ENCODE results near the gene GZMM. TPM values are rescaled to one million over a fixed set of nuclear protein-coding genes. Genes with fewer than 3 reads are reported as not detected.

GZMM gene
- total RNA-seq, result 10 to 100 TPM; 66.2 to 91.0 (median 78.6) TPM
- 150 TPM for total RNA-seq (2013)
- total RNA-seq, result 13.9 to 60.3 (median 35.4) reads per million in 29 experiments

DNA sequence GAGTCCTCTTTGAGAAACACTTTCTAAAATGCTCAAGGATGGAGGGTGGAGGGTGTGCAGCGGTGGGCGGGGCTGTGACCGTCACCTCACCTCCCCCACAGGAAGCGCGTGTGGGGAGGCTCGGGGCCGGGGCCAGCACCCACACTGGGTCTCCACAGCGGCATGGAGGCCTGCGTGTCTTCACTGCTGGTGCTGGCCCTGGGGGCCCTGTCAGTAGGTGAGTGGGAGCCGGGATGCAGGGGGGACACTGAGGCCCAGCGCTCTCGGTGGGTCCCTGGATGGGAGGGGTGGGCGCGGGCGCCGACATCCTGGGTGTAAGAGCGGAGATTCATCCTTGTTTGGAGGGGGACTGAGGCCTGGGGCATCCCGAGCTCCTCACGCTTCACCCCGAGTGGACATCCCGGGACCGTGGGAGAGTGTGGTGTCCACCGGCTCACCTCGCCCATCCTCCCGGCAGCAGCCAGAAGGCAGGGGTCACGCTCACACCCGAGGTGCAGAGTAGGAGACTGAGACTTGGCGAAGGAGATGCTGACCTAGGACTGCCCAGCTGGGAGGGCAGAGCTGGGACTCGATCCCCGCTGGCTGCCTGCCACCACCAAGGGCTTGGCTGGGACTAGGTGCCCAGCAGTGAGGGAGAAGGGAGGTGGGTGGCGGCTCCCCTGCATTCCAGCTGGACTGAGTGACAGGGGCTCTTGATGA is at the start of gene GZMM:
TSS of gene GZMM (plus strand) at position 144 of the 699 bp plus-strand sequence. CDS start at position 163, 19 bp downstream.
- Histone ChIP-seq H3K4me1 (ENCODE audit: control insufficient read depth in 1 of 2, extremely low read depth in 1 of 2, insufficient read depth in 2 of 2, low read length in 2 of 2) (peaks cover 9 to 57% of the 10 kb centered on the region in 2 experiments), H3K27me3 (replicated peaks in 1 of 2; ENCODE audit: control insufficient read depth in 2 of 2, extremely low read depth in 1 of 2, insufficient read depth in 2 of 2, low read length in 1 of 2) (no peaks in the 10 kb centered on the region), H3K27ac (ENCODE audit: low read length) (peak within 1 kb of the TSS; percentile 83), H3K9me3 (no peaks in the 10 kb centered on the region), H3K4me3 (ENCODE audit: control insufficient read depth in 1 of 2, extremely low read depth in 1 of 2, low read length in 1 of 2) (peak within 1 kb of the TSS; percentile 79 to 92), H3K36me3 (ENCODE audit: control insufficient read depth in 2 of 2, extremely low read depth in 1 of 2, insufficient read depth in 1 of 2, low read length in 1 of 2) (peaks cover 10 to 37% of the 10 kb centered on the region in 2 donors)
- ChIA-PET POLR2A (interaction anchor here in 1 of 2 donors (0.7 kb wide), 1 partner anchor 13 kb away, joined by 6 read pairs; the partner anchor contains the start of gene CDC34), CTCF (no interaction called here)
- Mint-ChIP-seq H3K9me3 (no peaks in the 10 kb centered on the region), H3K4me1 (peaks cover 21 to 30% (median 22%) of the 10 kb centered on the region in 3 donors), H3K27ac (peak within 1 kb of the TSS; percentile 89), H3K36me3 (peaks cover 7% of the 10 kb centered on the region), H3K27me3 (no peaks in the 10 kb centered on the region), H3K4me3 (peak within 1 kb of the TSS; percentile 83 to 88 (median 87))
- peak; percentile 54 to 91 (median 83) for DNase-seq
- 8% methylated on average over 14 of the region's 31 CpGs for WGBS (ENCODE audit: insufficient coverage)
- peak; percentile 95 to 98 (median 96) for ATAC-seq (replicated peaks in 1 of 4)

DNA sequence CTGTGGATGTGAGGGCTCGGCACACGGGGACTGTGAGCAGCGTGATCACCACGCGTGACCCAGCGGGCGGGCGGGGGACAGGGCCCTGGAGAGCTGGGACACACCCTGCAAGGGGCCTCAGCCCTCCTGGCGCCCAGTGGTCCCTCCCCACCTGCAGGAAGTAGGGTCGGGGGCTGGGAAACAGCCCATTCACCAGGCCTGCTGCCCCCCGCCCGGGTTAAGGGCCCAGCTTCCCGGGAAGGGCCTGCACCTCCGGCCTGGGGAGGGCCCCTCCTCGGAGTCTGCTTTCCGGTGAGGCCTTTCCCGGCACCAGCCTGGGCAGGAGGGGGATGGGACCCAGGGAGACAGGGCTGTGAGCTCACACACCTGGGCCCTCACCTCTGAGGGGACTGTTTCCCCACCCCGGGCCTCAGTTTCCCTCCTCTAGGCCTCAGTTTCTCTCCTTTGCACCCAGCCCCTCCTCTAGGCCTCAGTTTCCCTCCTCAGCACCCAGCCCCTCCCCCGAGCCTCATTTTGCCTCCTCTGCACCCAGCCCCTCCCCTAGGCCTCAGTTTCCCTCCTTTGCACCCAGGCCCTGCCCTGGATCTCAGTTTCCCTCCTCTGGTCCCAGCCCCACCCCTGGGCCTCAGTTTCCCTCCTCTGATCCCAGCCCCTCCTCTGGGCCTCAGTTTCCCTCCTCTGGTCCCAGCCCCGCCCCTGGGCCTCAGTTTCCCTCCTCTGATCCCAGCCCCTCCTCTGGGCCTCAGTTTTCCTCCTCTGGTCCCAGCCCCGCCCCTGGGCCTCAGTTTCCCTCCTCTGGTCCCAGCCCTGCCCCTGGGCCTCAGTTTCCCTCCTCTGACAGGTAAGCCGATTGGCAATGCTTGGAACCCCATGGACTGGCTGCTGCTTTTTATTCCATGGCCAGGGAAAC is 49.4 kb upstream of the GZMM start:
- Histone ChIP-seq H3K27ac (ENCODE audit: low read length) (no peak overlapping the region), H3K4me3 (ENCODE audit: control insufficient read depth in 1 of 2, extremely low read depth in 1 of 2, low read length in 1 of 2) (no peak overlapping the region), H3K27me3 (replicated peaks in 1 of 2; ENCODE audit: control insufficient read depth in 2 of 2, extremely low read depth in 1 of 2, insufficient read depth in 2 of 2, low read length in 1 of 2) (peaks cover 2 to 40% of the 10 kb centered on the region in 2 experiments), H3K4me1 (ENCODE audit: control insufficient read depth in 1 of 2, extremely low read depth in 1 of 2, insufficient read depth in 2 of 2, low read length in 2 of 2) (peaks cover 0 to 30% of the 10 kb centered on the region in 2 experiments), H3K9me3 (no peaks in the 10 kb centered on the region), H3K36me3 (ENCODE audit: control insufficient read depth in 2 of 2, extremely low read depth in 1 of 2, insufficient read depth in 1 of 2, low read length in 1 of 2) (no peaks in the 10 kb centered on the region)
- ChIA-PET POLR2A (no interaction called here), CTCF (no interaction called here)
- no peak overlapping the region for H3K27ac Mint-ChIP-seq
- peaks cover 9 to 13% of the 10 kb centered on the region in 2 donors for H3K27me3 Mint-ChIP-seq
- H3K9me3 Mint-ChIP-seq, result no peaks in the 10 kb centered on the region
- DNase-seq (no peak), ATAC-seq (replicated peaks in 1 of 4) (no peak)
- peaks cover 3% of the 10 kb centered on the region for H3K36me3 Mint-ChIP-seq
- H3K4me3 Mint-ChIP-seq, result no peak overlapping the region
- peaks cover 9 to 24% (median 20%) of the 10 kb centered on the region in 3 donors for H3K4me1 Mint-ChIP-seq
- WGBS (ENCODE audit: insufficient coverage), result 31% methylated on average over 20 of the region's 22 CpGs

DNA sequence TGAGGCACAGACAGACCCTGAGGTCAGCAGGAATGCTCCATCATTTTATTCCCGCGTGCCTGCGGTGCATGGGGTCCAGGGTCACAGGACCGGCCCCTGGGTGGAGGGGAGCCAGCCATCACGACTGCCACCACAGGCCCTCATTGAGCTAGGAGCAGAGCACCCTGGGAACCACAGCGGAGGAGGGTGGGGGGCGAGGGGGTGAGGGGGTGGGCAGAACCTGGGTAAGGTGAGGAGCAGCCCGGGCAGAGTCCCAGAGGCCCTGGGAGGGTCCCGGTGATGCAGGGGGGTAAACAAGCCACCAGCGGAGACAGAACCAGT is 48.8 kb upstream of the GZMM start:
- peaks cover 0 to 25% of the 10 kb centered on the region in 2 experiments for H3K4me1 ChIP-seq (ENCODE audit: control insufficient read depth in 1 of 2, extremely low read depth in 1 of 2, insufficient read depth in 2 of 2, low read length in 2 of 2)

GRCh38 chr19:495402-496111 is 48.3 kb upstream of the GZMM start:
- Histone ChIP-seq H3K4me1 (ENCODE audit: control insufficient read depth in 1 of 2, extremely low read depth in 1 of 2, insufficient read depth in 2 of 2, low read length in 2 of 2) (peaks cover 0 to 25% of the 10 kb centered on the region in 2 experiments), H3K4me3 (ENCODE audit: control insufficient read depth in 1 of 2, extremely low read depth in 1 of 2, low read length in 1 of 2) (no peak overlapping the region), H3K27ac (ENCODE audit: low read length) (no peak overlapping the region), H3K27me3 (replicated peaks in 1 of 2; ENCODE audit: control insufficient read depth in 2 of 2, extremely low read depth in 1 of 2, insufficient read depth in 2 of 2, low read length in 1 of 2) (peaks cover 4 to 46% of the 10 kb centered on the region in 2 experiments), H3K36me3 (ENCODE audit: control insufficient read depth in 2 of 2, extremely low read depth in 1 of 2, insufficient read depth in 1 of 2, low read length in 1 of 2) (no peaks in the 10 kb centered on the region), H3K9me3 (no peaks in the 10 kb centered on the region)
- 31% methylated on average over 25 of the region's 32 CpGs for WGBS (ENCODE audit: insufficient coverage)
- DNase-seq, result peak in 18 of 35 experiments; percentile 16 to 63 (median 42)
- ChIA-PET POLR2A (no interaction called here), CTCF (interaction anchor here in 1 of 2 donors (1.0 to 1.3 kb wide), 3 partner anchors 9 to 15 kb away, joined by 3 read pairs; no protein-coding TSS in a partner anchor)
- no peaks in the 10 kb centered on the region for H3K9me3 Mint-ChIP-seq
- H3K4me1 Mint-ChIP-seq, result peaks cover 6 to 17% (median 15%) of the 10 kb centered on the region in 3 donors
- peak in 2 of 4 experiments; percentile 53 to 56 for ATAC-seq (replicated peaks in 1 of 4)
- H3K4me3 Mint-ChIP-seq, result peak overlapping the region in 1 of 3 donors; percentile 13
- no peak overlapping the region for H3K27ac Mint-ChIP-seq
- H3K36me3 Mint-ChIP-seq, result peaks cover 3% of the 10 kb centered on the region
- peaks cover 11 to 16% of the 10 kb centered on the region in 2 donors for H3K27me3 Mint-ChIP-seq

More for the DNA sequence above, 48.8 kb upstream of the GZMM start:
- no peaks in the 10 kb centered on the region for H3K36me3 ChIP-seq (ENCODE audit: control insufficient read depth in 2 of 2, extremely low read depth in 1 of 2, insufficient read depth in 1 of 2, low read length in 1 of 2)
- peaks cover 4 to 45% of the 10 kb centered on the region in 2 experiments for H3K27me3 ChIP-seq (replicated peaks in 1 of 2; ENCODE audit: control insufficient read depth in 2 of 2, extremely low read depth in 1 of 2, insufficient read depth in 2 of 2, low read length in 1 of 2)
- ChIA-PET POLR2A (no interaction called here), CTCF (interaction anchor here in 1 of 2 donors (1.0 to 1.3 kb wide), 3 partner anchors 9 to 15 kb away, joined by 3 read pairs; no protein-coding TSS in a partner anchor)
- no peak overlapping the region for H3K27ac ChIP-seq (ENCODE audit: low read length)
- DNase-seq (no peak), ATAC-seq (replicated peaks in 1 of 4) (no peak)
- Mint-ChIP-seq H3K4me3 (no peak overlapping the region), H3K4me1 (peaks cover 8 to 18% (median 16%) of the 10 kb centered on the region in 3 donors), H3K36me3 (peaks cover 3% of the 10 kb centered on the region), H3K9me3 (no peaks in the 10 kb centered on the region), H3K27ac (no peak overlapping the region), H3K27me3 (peaks cover 11 to 16% of the 10 kb centered on the region in 2 donors)
- H3K9me3 ChIP-seq, result no peaks in the 10 kb centered on the region
- H3K4me3 ChIP-seq (ENCODE audit: control insufficient read depth in 1 of 2, extremely low read depth in 1 of 2, low read length in 1 of 2), result no peak overlapping the region
- WGBS (ENCODE audit: insufficient coverage), result 63% methylated on average over 2 of the region's 10 CpGs

GRCh38 chr19:496112-496665 is 47.7 kb upstream of the GZMM start, which contains the start of gene MADCAM1:
TSS of gene MADCAM1 (plus strand) at chr19:496486. CDS start at chr19:496500, 14 bp downstream.
- CTCF ChIA-PET, result interaction anchor here in 1 of 2 donors (1.0 to 1.3 kb wide), 2 partner anchors 8 to 11 kb away, joined by 3 read pairs; no protein-coding TSS in a partner anchor
- H3K36me3 Mint-ChIP-seq, result peaks cover 3% of the 10 kb centered on the region

More at GRCh38 chr19:496112-496665, 47.7 kb upstream of the GZMM start, which contains the start of gene MADCAM1:
- Mint-ChIP-seq H3K4me1 (peaks cover 6 to 17% (median 15%) of the 10 kb centered on the region in 3 donors), H3K27ac (no peak within 1 kb of the TSS), H3K27me3 (peaks cover 11 to 16% of the 10 kb centered on the region in 2 donors), H3K9me3 (no peaks in the 10 kb centered on the region), H3K4me3 (peak within 1 kb of the TSS in 1 of 3 donors; percentile 13)
- H3K4me1 ChIP-seq (ENCODE audit: control insufficient read depth in 1 of 2, extremely low read depth in 1 of 2, insufficient read depth in 2 of 2, low read length in 2 of 2), result peaks cover 0 to 25% of the 10 kb centered on the region in 2 experiments
- no peak within 1 kb of the TSS for H3K27ac ChIP-seq (ENCODE audit: low read length)
- no peaks in the 10 kb centered on the region for H3K9me3 ChIP-seq
- H3K27me3 ChIP-seq (replicated peaks in 1 of 2; ENCODE audit: control insufficient read depth in 2 of 2, extremely low read depth in 1 of 2, insufficient read depth in 2 of 2, low read length in 1 of 2), result peaks cover 4 to 46% of the 10 kb centered on the region in 2 experiments
- no peak within 1 kb of the TSS for H3K4me3 ChIP-seq (ENCODE audit: control insufficient read depth in 1 of 2, extremely low read depth in 1 of 2, low read length in 1 of 2)
- ATAC-seq (replicated peaks in 1 of 4) (no peak), DNase-seq (no peak)
- POLR2A ChIA-PET, result no interaction called here
- WGBS (ENCODE audit: insufficient coverage), result 18% methylated on average over 31 of the region's 33 CpGs
- H3K36me3 ChIP-seq (ENCODE audit: control insufficient read depth in 2 of 2, extremely low read depth in 1 of 2, insufficient read depth in 1 of 2, low read length in 1 of 2), result no peaks in the 10 kb centered on the region

Data from T-cell (primary cell).